MV-4-11 (cell line): ENCODE data around the gene ZNF630.
"Not testable (repeated sequence)": the region's sequence is repeated elsewhere in the genome, so short reads cannot be mapped to it uniquely, and the experiment has no call there.

Experiments used
- DNase-seq: peaks from one replicate; lab custom pipeline; 2025; lab: John Stamatoyannopoulos, UW

ZNF630 gene

GRCh38 chrX:48030237-48030636 is 41.2 kb downstream of the ZNF630 start:
- no peak for DNase-seq

GRCh38 chrX:48028091-48028490 is 43.3 kb downstream of the ZNF630 start:
- no peak for DNase-seq

- DNase-seq, result not testable (repeated sequence)
Observed at GRCh38 chrX:48027545-48027944, 43.9 kb downstream of the ZNF630 start.

GRCh38 chrX:48025561-48025960 is 45.9 kb downstream of the ZNF630 start:
- peak; percentile 54 for DNase-seq

- DNase-seq, result peak; percentile 19
Observed at GRCh38 chrX:48022738-48023137, 48.7 kb downstream of the ZNF630 start.

- no peak for DNase-seq
Observed at GRCh38 chrX:48022100-48022499, 49.3 kb downstream of the ZNF630 start.

- DNase-seq, result peak; percentile 61
Observed at GRCh38 chrX:48021026-48021900, 50.2 kb downstream of the ZNF630 start.

- not testable (repeated sequence) for DNase-seq
Observed at GRCh38 chrX:48020472-48020871, 51.0 kb downstream of the ZNF630 start.

GRCh38 chrX:48019892-48020291 is 51.5 kb downstream of the ZNF630 start:
- DNase-seq, result not testable (repeated sequence)

- not testable (repeated sequence) for DNase-seq
Observed at GRCh38 chrX:48016583-48017310, 54.7 kb downstream of the ZNF630 start.

GRCh38 chrX:48009445-48009960 is 61.9 kb downstream of the ZNF630 start:
- not testable (repeated sequence) for DNase-seq
